Common myeloid progenitor, CD34-positive (primary cell): Measurements from ENCODE around the gene DGAT2L6.
"Not testable (repeated sequence)": the region's sequence is repeated elsewhere in the genome, so short reads cannot be mapped to it uniquely, and the experiment has no call there.

ENCODE experiments used
- CTCF ChIA-PET: fragments of 350-600 bp; sonication (Branson Sonifier 250); formaldehyde crosslinking; loops from one replicate; lab custom pipeline; 2021; ENCODE audit warnings: antibody characterized with exemption; lab: Charles Lee
- POLR2A ChIA-PET: fragments of 350-600 bp; sonication (Branson Sonifier 250); formaldehyde crosslinking; loops from one replicate; lab custom pipeline; 2021; ENCODE audit warnings: antibody characterized with exemption; lab: Charles Lee
- DNase-seq, 3 donors: peaks; one replicate each; pipeline versions ENCODE4 v3.0.0 to v3.0.0-alpha.2; 2013
- H3K27ac ChIP-seq, 2 experiments: 1 replicate in 1 of 2; 2 replicates in 1 of 2; pipeline ENCODE4 v1.7.0; 2013; ENCODE audit warnings: inconsistent platforms in 2 of 2, low read length in 2 of 2, mild to moderate bottlenecking in 2 of 2, low read depth in 1 of 2, moderate library complexity in 1 of 2; ENCODE audit not compliant: severe bottlenecking in 2 of 2, insufficient read depth in 1 of 2, poor library complexity in 1 of 2
- H3K27me3 ChIP-seq, 5 experiments: replicated peaks in 2 of 5; 1 replicate in 3 of 5; 2 replicates in 2 of 5; pipeline versions ENCODE4 v1.6.1 to v1.7.0; 2013; ENCODE audit warnings: low read length in 4 of 5, mild to moderate bottlenecking in 2 of 5, moderate library complexity in 2 of 5, inconsistent platforms in 1 of 5; ENCODE audit not compliant: insufficient read depth in 5 of 5, control insufficient read depth in 4 of 5
- H3K36me3 ChIP-seq, 4 experiments: 1 replicate in 2 of 4; 2 replicates in 2 of 4; pipeline versions ENCODE4 v1.6.1 to v1.7.0; 2013; ENCODE audit warnings: low read length in 3 of 4, control low read depth in 1 of 4, mild to moderate bottlenecking in 1 of 4; ENCODE audit not compliant: control insufficient read depth in 4 of 4, insufficient read depth in 4 of 4
- H3K4me1 ChIP-seq, 4 experiments: 1 replicate in 3 of 4; 2 replicates in 1 of 4; pipeline versions ENCODE4 v1.6.1 to v1.7.1; 2013; ENCODE audit warnings: low read length in 3 of 4, mild to moderate bottlenecking in 3 of 4, control low read depth in 1 of 4, inconsistent platforms in 1 of 4, moderate library complexity in 1 of 4; ENCODE audit not compliant: control insufficient read depth in 4 of 4, insufficient read depth in 4 of 4; ENCODE audit errors: control extremely low read depth in 1 of 4
- H3K4me3 ChIP-seq, 7 experiments: 1 replicate in 4 of 7; 2 replicates in 3 of 7; pipeline versions ENCODE4 v1.5.1 to v1.7.0; 2013; ENCODE audit warnings: mild to moderate bottlenecking in 7 of 7, low read length in 6 of 7, moderate library complexity in 6 of 7, inconsistent platforms in 2 of 7, low read depth in 2 of 7, control low read depth in 1 of 7; ENCODE audit not compliant: insufficient read depth in 4 of 7, control insufficient read depth in 1 of 7; ENCODE audit errors: extremely low read depth in 1 of 7
- H3K9me3 ChIP-seq, 5 experiments: 1 replicate in 4 of 5; 2 replicates in 1 of 5; pipeline versions ENCODE4 v1.6.1 to v1.7.1; 2013; ENCODE audit warnings: low read length in 4 of 5, mild to moderate bottlenecking in 2 of 5, inconsistent platforms in 1 of 5, low read depth in 1 of 5, moderate library complexity in 1 of 5; ENCODE audit not compliant: control insufficient read depth in 4 of 5, insufficient read depth in 2 of 5; ENCODE audit errors: control extremely low read depth in 1 of 5
- WGBS: methylation state at CpG from one replicate; pipeline ENCODE4 v1.1.5; 2013; ENCODE audit not compliant: insufficient coverage; 5-methylcytosine and 5-hydroxymethylcytosine counted together

Gene DGAT2L6

DNA sequence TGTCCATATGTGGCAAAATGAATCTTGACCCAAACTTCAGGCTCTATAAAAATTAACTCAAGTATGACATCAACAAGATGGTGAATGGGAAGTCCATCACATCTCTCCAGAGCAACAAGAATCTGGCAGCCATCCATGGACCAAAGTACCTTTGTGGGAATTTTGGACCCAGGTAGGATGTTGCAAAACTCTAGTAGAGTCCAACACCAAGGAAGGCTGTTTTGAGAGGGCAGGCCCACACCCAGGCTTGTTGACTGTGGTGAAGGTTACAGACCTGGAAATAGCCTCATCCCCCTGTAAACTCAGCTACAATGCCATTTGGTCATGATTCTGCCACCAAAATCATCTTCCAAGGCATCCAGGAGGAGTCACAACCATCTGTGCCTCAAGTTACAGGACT is 12.9 kb downstream of the DGAT2L6 start:
- ChIA-PET CTCF (no interaction called here), POLR2A (no interaction called here)
- Histone ChIP-seq H3K27ac (no peak overlapping the region), H3K9me3 (peaks cover 0 to 7% (median 0%) of the 10 kb centered on the region in 5 experiments), H3K4me3 (no peak overlapping the region), H3K27me3 (no peaks in the 10 kb centered on the region), H3K4me1 (no peaks in the 10 kb centered on the region), H3K36me3 (no peaks in the 10 kb centered on the region)
- no peak for DNase-seq

DNA sequence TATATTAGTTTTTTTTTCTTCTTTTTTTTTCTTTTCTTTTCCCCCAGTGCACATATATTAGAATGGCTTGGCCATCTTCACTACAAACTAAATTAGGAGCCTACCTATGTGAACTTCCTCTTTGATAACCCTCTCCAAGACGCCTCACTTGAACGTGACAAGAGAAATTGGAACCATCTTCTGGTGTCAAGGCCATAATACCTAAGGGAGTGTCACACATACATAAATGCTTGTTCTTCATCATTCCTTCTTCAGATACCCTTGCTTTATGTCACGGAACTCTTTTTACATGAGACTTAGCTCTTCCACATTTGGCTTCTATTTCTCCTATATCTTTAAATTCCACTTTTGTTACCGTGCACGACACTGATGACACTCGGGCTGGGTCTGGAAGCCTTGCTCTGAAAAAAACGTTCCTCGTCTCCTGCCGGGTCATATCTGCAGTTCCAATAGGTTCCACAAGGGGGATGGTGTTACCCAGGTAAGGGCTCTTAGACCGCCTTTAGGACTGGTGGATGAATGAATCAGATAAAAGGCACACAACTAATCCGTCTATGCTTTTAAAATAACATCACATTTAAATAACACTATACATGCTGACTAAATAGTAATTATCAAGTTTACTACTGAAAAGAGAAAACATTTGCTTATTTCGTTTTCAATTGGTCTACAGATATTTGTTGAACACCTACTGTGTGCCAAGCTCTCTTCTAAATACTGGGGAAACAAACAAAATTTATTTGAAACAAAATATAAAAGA is 19.9 kb downstream of the DGAT2L6 start:
- DNase-seq, result peak; percentile 46 to 69 (median 66)
- Histone ChIP-seq H3K4me3 (no peak overlapping the region), H3K36me3 (no peaks in the 10 kb centered on the region), H3K9me3 (peaks cover 0 to under 1% (median 0%) of the 10 kb centered on the region in 5 experiments), H3K27ac (no peak overlapping the region), H3K27me3 (no peaks in the 10 kb centered on the region), H3K4me1 (no peaks in the 10 kb centered on the region)
- WGBS, result 18% methylated on average over 9 of the region's 12 CpGs
- POLR2A ChIA-PET, result no interaction called here
- CTCF ChIA-PET, result no interaction called here

DNA sequence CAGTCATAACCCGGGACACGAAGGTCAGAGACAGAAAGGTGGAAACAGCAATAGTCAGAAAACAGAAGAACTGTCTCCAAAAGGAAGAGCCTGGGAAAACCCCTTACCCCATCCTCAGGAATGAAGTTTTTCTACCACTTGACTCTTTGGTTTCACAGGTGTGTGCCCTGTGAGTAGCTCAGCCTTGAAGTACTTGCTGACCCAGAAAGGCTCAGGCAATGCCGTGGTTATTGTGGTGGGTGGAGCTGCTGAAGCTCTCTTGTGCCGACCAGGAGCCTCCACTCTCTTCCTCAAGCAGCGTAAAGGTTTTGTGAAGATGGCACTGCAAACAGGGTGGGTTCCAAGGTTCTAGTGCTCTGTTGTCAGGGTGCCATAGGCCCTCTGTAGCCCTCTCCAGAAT is 24.4 kb downstream of the DGAT2L6 start:
- H3K27ac ChIP-seq, result no peak overlapping the region
- CTCF ChIA-PET, result no interaction called here
- no peaks in the 10 kb centered on the region for H3K4me1 ChIP-seq
- 79% methylated on average over 4 of the region's 5 CpGs for WGBS
- H3K36me3 ChIP-seq, result no peaks in the 10 kb centered on the region
- H3K9me3 ChIP-seq, result no peaks in the 10 kb centered on the region
- peaks cover 0 to 2% (median 0%) of the 10 kb centered on the region in 5 experiments for H3K27me3 ChIP-seq
- POLR2A ChIA-PET, result no interaction called here
- no peak for DNase-seq
- no peak overlapping the region for H3K4me3 ChIP-seq

DNA sequence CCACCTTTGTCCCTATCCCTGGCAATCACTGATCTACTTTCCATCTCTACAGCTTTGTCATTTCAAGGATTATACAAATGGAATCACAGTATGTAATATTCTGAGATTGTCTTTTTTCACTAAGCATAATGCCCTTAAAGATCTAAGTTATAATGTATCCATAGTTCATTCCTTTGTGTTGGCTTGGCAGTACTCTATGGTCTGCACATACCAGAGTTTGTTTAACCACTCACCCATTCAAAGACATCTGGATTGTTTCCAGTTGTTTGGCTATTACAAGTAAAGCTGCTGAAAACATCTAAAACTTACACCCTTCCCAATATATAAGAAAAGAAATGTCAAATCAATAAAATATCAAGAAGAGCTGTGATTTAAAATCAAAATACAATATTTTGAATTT is 31.2 kb downstream of the DGAT2L6 start:
- ChIA-PET POLR2A (no interaction called here), CTCF (no interaction called here)
- H3K4me3 ChIP-seq, result no peak overlapping the region
- DNase-seq, result no peak
- H3K9me3 ChIP-seq, result no peaks in the 10 kb centered on the region
- H3K36me3 ChIP-seq, result no peaks in the 10 kb centered on the region
- no peaks in the 10 kb centered on the region for H3K4me1 ChIP-seq
- H3K27me3 ChIP-seq, result peaks cover 0 to 2% (median 0%) of the 10 kb centered on the region in 5 experiments
- H3K27ac ChIP-seq, result no peak overlapping the region

DNA sequence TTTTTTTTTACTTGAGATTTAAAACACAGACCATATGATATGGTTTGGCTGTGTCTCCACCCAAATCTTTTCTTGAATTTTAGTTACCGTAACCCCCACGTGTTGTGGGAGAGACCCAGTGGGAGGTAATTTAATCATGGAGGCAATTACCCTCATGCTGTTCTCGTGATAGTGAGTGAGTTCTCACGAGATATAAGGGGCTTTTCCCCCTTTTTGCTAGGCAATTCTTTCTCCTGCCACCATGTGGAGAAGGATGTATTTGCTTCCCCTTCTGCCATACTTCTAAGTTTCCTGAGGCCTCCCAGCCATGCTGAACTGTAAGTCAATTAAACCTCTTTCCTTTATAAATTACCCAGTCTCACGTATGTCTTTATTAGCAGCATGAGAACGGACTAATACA is 32.3 kb downstream of the DGAT2L6 start:
- CTCF ChIA-PET, H3K27me3 ChIP-seq, H3K9me3 ChIP-seq, H3K27ac ChIP-seq, H3K4me3 ChIP-seq, H3K4me1 ChIP-seq, DNase-seq, POLR2A ChIA-PET, H3K36me3 ChIP-seq: not testable (repeated sequence)
- WGBS, result 73% methylated on average over 4 of the region's 6 CpGs

DNA sequence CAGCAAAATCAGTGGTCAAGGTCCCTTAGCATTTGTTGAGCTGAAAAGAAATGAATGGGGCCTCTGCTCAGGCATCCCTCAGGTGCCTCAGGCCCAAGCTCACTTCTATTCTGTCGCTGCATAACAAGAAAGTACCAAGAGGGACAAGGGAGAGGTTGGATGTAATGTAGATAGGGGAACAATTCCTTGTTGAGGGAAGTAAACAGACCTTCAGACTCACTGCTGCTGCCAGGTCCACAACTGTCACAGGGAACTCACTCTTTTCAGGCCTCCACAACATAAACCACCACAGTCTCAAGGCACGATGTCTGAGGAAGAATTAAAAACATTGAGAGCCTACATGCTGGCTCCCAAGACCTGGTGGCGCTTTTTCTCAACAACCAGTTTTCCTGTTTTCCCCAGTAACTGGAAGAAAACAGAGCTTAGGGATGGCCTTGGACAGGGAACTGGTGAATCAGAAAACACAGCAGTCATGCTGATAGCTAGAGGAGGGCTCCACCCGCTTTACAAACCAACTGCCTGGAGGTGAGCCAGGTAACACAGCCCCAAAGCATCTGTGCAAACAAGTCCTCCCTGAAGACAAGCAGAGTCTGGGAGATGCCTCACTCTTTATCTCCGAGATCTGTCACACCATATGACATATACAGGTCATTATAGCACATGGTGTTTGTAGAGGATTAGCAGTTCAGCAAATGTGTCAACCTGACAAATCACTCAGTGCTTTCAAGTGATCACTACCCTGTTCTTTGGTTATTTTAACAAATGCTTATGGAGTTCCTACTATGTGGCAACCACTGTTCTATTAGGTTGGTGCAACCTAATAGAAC is 42.9 kb downstream of the DGAT2L6 start:
- Histone ChIP-seq H3K36me3 (no peaks in the 10 kb centered on the region), H3K9me3 (no peaks in the 10 kb centered on the region), H3K27ac (no peak overlapping the region), H3K4me3 (no peak overlapping the region), H3K4me1 (no peaks in the 10 kb centered on the region), H3K27me3 (no peaks in the 10 kb centered on the region)
- CTCF ChIA-PET, result no interaction called here
- POLR2A ChIA-PET, result no interaction called here
- no peak for DNase-seq
- WGBS, result 83% methylated on average over 2 of the region's 5 CpGs

DNA sequence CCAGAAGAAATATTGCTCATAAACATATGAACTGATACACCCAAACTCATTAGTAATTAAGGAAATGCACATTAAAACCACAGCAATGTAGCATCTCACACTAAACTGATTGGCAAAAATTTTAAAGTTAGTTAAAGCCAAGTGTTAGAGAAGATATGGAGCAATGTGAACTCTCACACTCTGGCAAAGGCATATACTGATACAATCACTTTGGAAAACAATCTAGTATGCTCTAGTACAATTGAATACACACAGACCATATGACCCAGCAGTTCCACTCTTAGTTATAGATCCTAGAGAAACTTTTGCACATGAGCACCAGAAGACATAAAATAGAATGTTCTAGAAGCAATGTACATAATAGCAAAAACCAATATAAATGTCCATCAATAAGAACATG is 48.8 kb downstream of the DGAT2L6 start:
- Histone ChIP-seq H3K4me3 (no peak overlapping the region), H3K27me3 (no peaks in the 10 kb centered on the region), H3K4me1 (no peaks in the 10 kb centered on the region), H3K36me3 (no peaks in the 10 kb centered on the region), H3K27ac (no peak overlapping the region), H3K9me3 (no peaks in the 10 kb centered on the region)
- CTCF ChIA-PET, result no interaction called here
- POLR2A ChIA-PET, result no interaction called here
- DNase-seq, result no peak
